DOHH2 (cell line): ENCODE data around the gene EVL.

Experiments used
- H3F3A ChIP-seq: fragments of 200-600 bp; sonication (generic), shearing (Covaris generic); 2 replicates; pipeline ENCODE4 v1.6.0; 2016; ENCODE audit warnings: antibody characterized with exemption, mild to moderate bottlenecking; ENCODE audit not compliant: control insufficient read depth, insufficient read depth
- H3K27ac ChIP-seq: fragments of 200-600 bp; sonication (generic); 2 replicates; pipeline ENCODE4 v1.5.1; 2014; ENCODE audit warnings: low read depth, mild to moderate bottlenecking, low read length, moderate library complexity
- H3K27me3 ChIP-seq: fragments of 200-600 bp; sonication (generic); 2 replicates; pipeline ENCODE4 v1.6.1; 2014; ENCODE audit warnings: mild to moderate bottlenecking, low read length, mixed read lengths; ENCODE audit not compliant: control insufficient read depth
- H3K36me3 ChIP-seq: fragments of 200-600 bp; sonication (generic); 2 replicates; pipeline ENCODE4 v1.6.1; 2014; ENCODE audit warnings: mild to moderate bottlenecking, low read length, moderate library complexity, mixed read lengths; ENCODE audit not compliant: control insufficient read depth
- H3K4me1 ChIP-seq: fragments of 200-600 bp; sonication (generic); 2 replicates; pipeline ENCODE4 v1.6.1; 2014; ENCODE audit warnings: mild to moderate bottlenecking, low read length, mixed read lengths; ENCODE audit not compliant: control insufficient read depth
- H3K4me2 ChIP-seq: fragments of 200-600 bp; sonication (generic); 2 replicates; pipeline ENCODE4 v1.6.0; 2014; ENCODE audit warnings: mild to moderate bottlenecking, low read length, moderate library complexity
- H3K4me3 ChIP-seq: fragments of 200-600 bp; sonication (generic); 2 replicates; pipeline ENCODE4 v1.5.1; 2014; ENCODE audit warnings: mild to moderate bottlenecking, low read length, mixed read lengths
- H3K79me2 ChIP-seq: fragments of 200-600 bp; sonication (generic); 2 replicates; pipeline ENCODE4 v1.6.1; 2014; ENCODE audit warnings: mild to moderate bottlenecking, low read length, mixed read lengths; ENCODE audit not compliant: control insufficient read depth
- H3K9me2 ChIP-seq: fragments of 200-600 bp; sonication (generic); replicated peaks from 2 replicates; pipeline ENCODE4 v1.6.1; 2014; ENCODE audit warnings: mild to moderate bottlenecking, low read length, mixed read lengths; ENCODE audit not compliant: control insufficient read depth
- H3K9me3 ChIP-seq: fragments of 200-600 bp; sonication (generic); 2 replicates; pipeline ENCODE4 v1.6.1; 2014; ENCODE audit warnings: antibody characterized with exemption, low read length, mixed read lengths; ENCODE audit not compliant: control insufficient read depth, insufficient read depth
- H4K20me1 ChIP-seq: fragments of 200-600 bp; sonication (generic); 2 replicates; pipeline ENCODE4 v1.6.0; 2014; ENCODE audit warnings: low read depth, mild to moderate bottlenecking, antibody characterized with exemption, low read length, moderate library complexity; ENCODE audit not compliant: control insufficient read depth, insufficient read depth
- CTCF ChIP-seq: fragments of 200-600 bp; sonication (generic); IDR thresholded peaks from one replicate; pipeline ENCODE4 v1.5.1; 2014; ENCODE audit warnings: antibody characterized with exemption, mild to moderate bottlenecking, low read depth, low read length; ENCODE audit not compliant: poor library complexity, severe bottlenecking
- EZH2phosphoT487 ChIP-seq: fragments of 200-600 bp; sonication (generic); IDR thresholded peaks from 2 replicates; pipeline ENCODE4 v1.6.1; 2017; ENCODE audit warnings: borderline replicate concordance, mild to moderate bottlenecking, antibody characterized with exemption, low read length, moderate library complexity, mixed read lengths

Gene EVL

GRCh38 chr14:100034468-100034867, 30.8 kb upstream of the EVL start:
- no peak overlapping the region; the same call in 1 of the 2 replicates for H3K27ac ChIP-seq
- H3K4me3 ChIP-seq: no peak overlapping the region
- 0 out of 2 replicates have a peak, but pooled peaks cover 9% of the 10 kb centered on the region for H3K27me3 ChIP-seq
- H3K9me2 ChIP-seq: no peaks in the 10 kb centered on the region
- no peaks in the 10 kb centered on the region for H3K79me2 ChIP-seq
- no peaks in the 10 kb centered on the region for H3F3A ChIP-seq
- H4K20me1 ChIP-seq: no peaks in the 10 kb centered on the region
- H3K4me1 ChIP-seq: peaks cover 22% of the 10 kb centered on the region
- H3K4me2 ChIP-seq: peak overlapping the region; percentile 24; the same call in 1 of the 2 replicates
- H3K9me3 ChIP-seq: no peaks in the 10 kb centered on the region
- TF ChIP-seq CTCF: no peak
- TF ChIP-seq EZH2phosphoT487: no peak
- H3K36me3 ChIP-seq: no peaks in the 10 kb centered on the region

- Histone ChIP-seq H3K4me2 (peak overlapping the region; percentile 24), H3K4me3 (no peak overlapping the region), H3K9me3 (no peaks in the 10 kb centered on the region), H3F3A (no peaks in the 10 kb centered on the region), H3K36me3 (no peaks in the 10 kb centered on the region), H3K27me3 (0 out of 2 replicates have a peak, but pooled peaks cover 9% of the 10 kb centered on the region), H4K20me1 (no peaks in the 10 kb centered on the region), H3K27ac (peak overlapping the region; percentile 30; the same call in 1 of the 2 replicates), H3K4me1 (peaks cover 22% of the 10 kb centered on the region), H3K9me2 (no peaks in the 10 kb centered on the region), H3K79me2 (no peaks in the 10 kb centered on the region)
- no peak for TF ChIP-seq EZH2phosphoT487
- TF ChIP-seq CTCF: no peak
These were observed 30.2 kb upstream of the EVL start for GRCh38 chr14:100034961-100035500.

GRCh38 chr14:100035700-100036099, 29.5 kb upstream of the EVL start:
- Histone ChIP-seq H3K36me3 (no peaks in the 10 kb centered on the region), H3K4me3 (no peak overlapping the region)
- TF ChIP-seq EZH2phosphoT487: no peak
- peak; percentile 47 for TF ChIP-seq CTCF

More at GRCh38 chr14:100035700-100036099, 29.5 kb upstream of the EVL start:
- H4K20me1 ChIP-seq: no peaks in the 10 kb centered on the region
- no peaks in the 10 kb centered on the region for H3K9me2 ChIP-seq
- peaks cover 22% of the 10 kb centered on the region for H3K4me1 ChIP-seq
- H3K27ac ChIP-seq: no peak overlapping the region
- H3K4me2 ChIP-seq: no peak overlapping the region
- 0 out of 2 replicates have a peak, but pooled peaks cover 9% of the 10 kb centered on the region for H3K27me3 ChIP-seq
- no peaks in the 10 kb centered on the region for H3K9me3 ChIP-seq
- no peaks in the 10 kb centered on the region for H3F3A ChIP-seq
- no peaks in the 10 kb centered on the region for H3K79me2 ChIP-seq
